Activated gamma-delta T cell treated with anti-CD3 and anti-CD28 coated beads, Interleukin-2, amount 50 U/mL, for 16 hours (primary cell): ENCODE data around the gene BRICD5.

Experiments used
- DNase-seq: peaks from one replicate; pipeline ENCODE4 v3.0.0-alpha.2; 2020; ENCODE audit warnings: low read depth

The BRICD5 gene

GRCh38 chr16:2199095-2199494 lies 11.6 kb downstream of the BRICD5 start:
- no peak for DNase-seq

GRCh38 chr16:2198283-2198682 lies 12.4 kb downstream of the BRICD5 start:
- no peak for DNase-seq

GRCh38 chr16:2197765-2198164 lies 12.9 kb downstream of the BRICD5 start:
- no peak for DNase-seq

GRCh38 chr16:2196981-2197511 lies 13.6 kb downstream of the BRICD5 start:
- no peak for DNase-seq

- DNase-seq, result no peak
Measured at GRCh38 chr16:2196162-2196980, 14.3 kb downstream of the BRICD5 start, which contains the start of gene CASKIN1. CASKIN1 (minus strand) TSS chr16:2196605; CDS start chr16:2196432, 173 bp downstream.

- DNase-seq, result no peak
Measured at GRCh38 chr16:2195322-2196161, 15.1 kb downstream of the BRICD5 start.

GRCh38 chr16:2194852-2195321 lies 15.8 kb downstream of the BRICD5 start:
- no peak for DNase-seq

- no peak for DNase-seq
Measured at GRCh38 chr16:2194166-2194834, 16.4 kb downstream of the BRICD5 start.

- no peak for DNase-seq
Measured at GRCh38 chr16:2191446-2191706, 19.3 kb downstream of the BRICD5 start.

- DNase-seq, result no peak
Measured at GRCh38 chr16:2190659-2191445, 19.8 kb downstream of the BRICD5 start.

GRCh38 chr16:2190002-2190658 lies 20.5 kb downstream of the BRICD5 start:
- no peak for DNase-seq

- no peak for DNase-seq
Measured at GRCh38 chr16:2189252-2189893, 21.3 kb downstream of the BRICD5 start.

GRCh38 chr16:2188395-2188794 lies 22.3 kb downstream of the BRICD5 start:
- no peak for DNase-seq

GRCh38 chr16:2187212-2187611 lies 23.5 kb downstream of the BRICD5 start:
- DNase-seq, result no peak

GRCh38 chr16:2186505-2186904 lies 24.2 kb downstream of the BRICD5 start:
- no peak for DNase-seq

- no peak for DNase-seq
Measured at GRCh38 chr16:2186064-2186463, 24.6 kb downstream of the BRICD5 start.

GRCh38 chr16:2184962-2185361 lies 25.7 kb downstream of the BRICD5 start:
- DNase-seq, result no peak

- no peak for DNase-seq
Measured at GRCh38 chr16:2184346-2184745, 26.3 kb downstream of the BRICD5 start.

- no peak for DNase-seq
Measured at GRCh38 chr16:2183671-2184070, 27.0 kb downstream of the BRICD5 start.

GRCh38 chr16:2181952-2182351 lies 28.7 kb downstream of the BRICD5 start:
- DNase-seq, result no peak
